ENCODE results near the gene XYLB.
"Not testable (repeated sequence)": the region's sequence is repeated elsewhere in the genome, so short reads cannot be mapped to it uniquely, and the experiment has no call there.

Gene XYLB

DNA sequence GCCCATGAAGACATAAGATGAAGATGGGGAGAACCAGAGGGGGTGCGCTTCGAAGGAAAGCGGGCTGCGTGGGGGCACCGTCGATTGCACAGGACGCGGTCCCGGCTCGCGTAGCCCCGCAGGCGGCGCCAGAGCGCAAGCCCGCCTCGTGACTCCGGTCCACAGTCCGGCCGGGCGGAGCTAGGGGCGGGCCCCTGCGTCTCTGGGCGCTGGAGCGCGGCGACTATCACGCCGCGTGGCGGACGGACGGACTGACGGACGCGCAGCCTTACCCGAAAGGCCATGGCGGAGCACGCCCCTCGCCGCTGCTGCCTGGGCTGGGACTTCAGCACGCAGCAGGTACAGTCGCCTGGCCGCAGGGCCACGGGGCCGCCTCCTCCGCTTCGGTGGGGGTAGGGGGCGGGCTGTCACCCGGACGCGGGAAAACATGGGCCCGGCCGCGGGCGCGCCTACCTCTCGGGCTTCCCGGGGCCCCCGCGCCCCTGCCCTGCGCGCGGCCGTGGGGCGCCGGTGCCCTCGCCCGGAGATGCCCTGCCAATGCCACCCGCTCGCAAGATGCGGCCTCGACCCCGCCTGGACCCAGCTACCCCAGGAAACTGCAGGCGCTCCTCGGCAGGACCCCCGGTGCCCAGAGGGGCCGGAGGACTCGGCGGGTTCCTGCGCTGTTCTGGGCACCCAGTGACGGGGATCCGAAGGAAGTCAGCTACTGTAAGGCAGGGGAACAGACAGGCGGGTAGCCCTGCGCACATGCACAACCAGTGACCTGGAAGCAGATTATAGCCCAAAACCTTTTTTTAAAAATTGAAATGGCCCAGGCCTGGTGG is at the start of gene XYLB:
XYLB (plus strand) TSS at position 199 of the 824 bp plus-strand sequence; CDS start at position 283, 84 bp downstream.
- DNase-seq = peak; percentile 81

DNA sequence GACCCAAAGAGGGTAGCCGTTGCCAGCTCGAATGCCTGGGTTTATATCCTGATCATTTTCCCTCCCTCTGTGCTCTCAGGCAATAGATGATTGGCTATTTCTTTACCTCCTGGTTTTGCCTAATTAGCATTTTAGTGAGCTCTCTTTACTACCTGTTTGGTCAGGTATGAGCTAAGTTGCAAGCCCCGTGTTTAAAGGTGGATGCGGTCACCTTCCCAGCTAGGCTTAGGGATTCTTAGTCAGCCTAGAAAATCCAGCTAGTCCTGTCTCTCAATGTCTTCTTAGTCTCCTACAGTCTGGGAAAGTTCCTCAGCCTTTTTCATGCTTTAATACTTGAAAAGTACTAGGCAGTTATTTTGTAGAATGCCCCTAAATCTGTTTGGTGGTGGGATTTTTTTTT is 49.5 kb upstream of the XYLB start:
- DNase-seq = not testable (repeated sequence)

DNA sequence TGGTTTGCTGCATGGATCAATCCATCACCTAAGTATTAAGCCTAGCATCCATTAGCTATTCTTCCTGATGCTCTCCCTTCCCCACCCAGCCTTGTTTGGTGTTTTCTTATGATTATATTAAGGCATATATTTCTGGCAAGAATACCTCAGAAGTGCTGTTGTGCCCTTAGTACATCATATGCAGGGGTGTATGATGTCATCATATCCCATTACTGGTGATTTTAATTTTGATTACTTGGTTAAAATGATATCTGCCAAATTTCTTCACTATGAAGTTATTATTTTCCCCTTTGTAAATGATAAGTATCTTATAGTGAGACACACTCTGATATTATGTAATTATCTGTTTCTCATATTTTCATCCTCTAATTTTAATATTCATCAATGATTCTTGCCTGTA is 49.0 kb upstream of the XYLB start:
- DNase-seq = no peak

DNA sequence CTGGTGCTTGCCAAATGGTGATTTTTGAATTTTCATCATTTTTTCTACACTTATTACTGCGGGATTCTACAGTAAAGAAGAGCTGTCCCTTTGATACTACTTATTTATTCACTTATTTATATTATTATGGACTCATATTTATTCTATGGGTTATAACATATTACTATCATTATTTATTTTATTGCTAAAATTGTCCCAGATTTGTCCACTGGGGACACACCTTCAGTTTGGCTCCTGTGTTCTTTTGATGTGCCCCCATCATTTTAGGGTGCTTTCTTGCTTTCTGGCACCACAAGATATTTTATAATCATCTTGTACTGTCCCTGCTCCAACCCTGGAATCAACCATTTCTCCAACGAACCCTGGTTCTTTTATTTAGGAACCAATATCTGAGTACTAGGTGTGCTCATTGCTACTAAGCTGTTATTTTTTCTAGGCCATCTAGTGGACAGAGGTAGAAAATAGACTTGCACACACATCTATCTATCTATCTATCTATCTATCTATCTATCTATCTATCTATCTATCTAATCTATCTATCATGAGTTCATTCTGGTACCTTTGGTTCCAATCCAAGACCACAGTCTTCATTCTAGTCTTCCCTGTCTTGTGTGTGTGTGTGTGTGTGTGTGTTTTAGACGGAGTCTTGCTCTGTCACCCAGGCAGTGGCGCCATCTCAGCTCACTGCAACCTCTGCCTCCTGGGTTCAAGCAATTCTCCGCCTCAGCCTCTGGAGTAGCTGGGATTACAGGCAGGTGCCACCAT is 48.5 kb upstream of the XYLB start:
- no peak for DNase-seq

DNA sequence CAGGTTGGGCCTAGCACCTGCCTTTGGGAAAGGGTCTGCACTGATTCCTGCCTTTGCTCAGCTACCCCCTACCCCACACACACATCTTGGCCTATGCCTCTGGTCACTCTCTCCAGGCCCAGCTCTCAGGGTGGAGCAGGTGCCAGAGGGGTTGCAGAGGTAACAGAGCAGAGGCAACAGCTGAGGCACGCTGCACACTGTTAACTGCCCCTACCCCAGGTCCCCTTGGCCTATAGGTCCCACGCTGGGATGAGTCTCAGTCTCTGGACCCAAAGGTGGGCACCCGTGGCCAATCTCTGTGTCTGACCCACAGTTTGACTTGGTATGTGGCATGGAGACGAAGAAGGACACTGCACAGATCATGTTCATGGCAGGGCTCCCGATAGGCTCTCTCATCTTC is 39.6 kb upstream of the XYLB start:
- no peak for DNase-seq

DNA sequence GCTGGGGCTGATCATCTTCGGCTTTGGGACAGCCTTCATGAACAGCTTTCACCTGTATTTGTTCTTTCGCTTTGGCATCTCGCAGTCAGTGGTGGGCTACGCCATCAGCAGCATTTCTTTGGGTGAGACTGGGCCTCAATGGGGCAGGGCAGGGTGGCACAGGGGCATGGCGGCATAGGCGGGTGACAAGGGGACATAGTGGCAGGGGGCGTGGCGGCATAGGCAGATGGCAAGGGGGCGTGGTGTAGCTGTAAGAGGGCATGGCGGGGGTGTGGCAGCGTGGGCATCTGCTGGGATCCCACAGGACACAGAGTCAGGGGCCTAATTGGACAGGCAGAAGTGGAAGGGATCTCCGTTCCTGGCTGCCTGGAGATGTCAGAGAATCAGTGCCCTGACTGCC is 39.0 kb upstream of the XYLB start:
- no peak for DNase-seq

DNA sequence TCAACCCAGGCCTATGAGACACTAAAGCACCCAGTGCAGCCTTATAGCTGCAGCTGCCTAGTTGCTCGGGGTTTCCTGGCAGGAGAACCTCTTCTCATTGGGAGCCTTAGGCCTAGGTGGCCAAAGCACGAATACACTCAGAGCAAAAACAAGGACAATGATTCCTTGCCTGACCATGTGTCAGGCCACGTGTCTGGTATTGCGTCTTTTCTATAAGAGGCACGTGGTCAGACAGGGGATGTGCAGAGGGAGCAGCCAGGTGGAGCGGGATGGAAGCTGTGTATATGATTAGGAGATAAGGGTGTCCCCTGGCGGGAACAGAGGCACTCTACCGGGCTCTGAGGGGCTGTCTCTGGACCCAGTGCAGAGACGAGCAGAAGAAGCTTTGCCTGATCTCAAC is 38.1 kb upstream of the XYLB start:
- DNase-seq = no peak

DNA sequence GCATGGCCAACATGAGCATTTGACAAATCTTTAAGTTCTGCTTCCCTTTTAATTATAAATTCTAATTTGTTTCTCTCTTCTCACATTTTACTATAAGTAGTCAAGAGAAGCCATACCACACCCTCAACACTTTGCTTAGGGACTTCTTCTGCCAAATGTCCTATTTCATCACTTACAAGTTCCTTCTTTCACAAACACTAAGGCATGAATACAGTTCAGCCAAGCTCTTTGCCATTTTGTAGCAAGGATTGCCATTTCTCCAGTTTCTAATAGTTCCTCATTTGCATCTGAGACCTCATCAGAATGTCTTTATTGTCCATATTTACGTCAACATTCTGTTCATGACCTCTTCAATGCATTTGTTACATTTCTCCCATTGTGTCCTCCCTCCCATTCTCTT is 35.1 kb upstream of the XYLB start:
- DNase-seq = no peak

DNA sequence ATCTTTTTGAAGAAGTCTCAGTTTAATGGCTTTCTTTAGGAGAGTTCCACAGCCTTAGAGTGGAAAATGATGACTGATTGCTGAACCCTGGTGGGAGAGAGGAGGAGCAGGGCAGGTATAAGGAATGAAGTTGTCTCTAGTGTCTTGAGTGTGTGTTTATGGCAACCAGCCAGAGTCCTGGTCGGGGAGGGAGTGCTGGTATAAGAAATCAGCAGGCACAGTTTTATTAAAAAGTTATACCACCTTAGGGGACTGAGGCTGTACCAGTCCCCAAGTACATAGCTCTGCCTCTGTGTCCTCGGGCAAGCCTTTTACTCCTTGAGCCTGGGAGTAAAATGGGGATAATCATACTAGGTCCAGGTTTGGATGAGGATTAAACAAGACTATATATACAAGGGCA is 34.6 kb upstream of the XYLB start:
- no peak for DNase-seq

DNA sequence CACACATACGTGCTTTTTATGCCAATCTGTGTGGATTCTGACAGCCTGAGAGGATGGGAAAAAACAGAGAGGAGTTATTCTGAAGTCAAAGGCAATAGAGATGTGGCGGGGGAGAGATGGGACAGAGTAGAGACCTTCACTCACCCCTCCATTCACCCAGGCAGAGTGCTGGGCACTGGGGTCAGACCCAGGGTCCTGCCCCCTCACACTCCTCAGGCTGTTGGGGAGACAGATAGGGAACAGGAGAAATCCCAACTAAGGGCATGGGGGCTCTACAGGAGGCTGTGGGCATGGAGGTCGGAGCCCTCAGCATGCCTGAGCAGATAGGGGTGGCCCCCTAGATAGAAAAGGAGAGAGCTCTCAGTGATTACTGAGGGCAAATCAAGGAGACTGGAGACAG is 34.2 kb upstream of the XYLB start:
- DNase-seq = no peak

DNA sequence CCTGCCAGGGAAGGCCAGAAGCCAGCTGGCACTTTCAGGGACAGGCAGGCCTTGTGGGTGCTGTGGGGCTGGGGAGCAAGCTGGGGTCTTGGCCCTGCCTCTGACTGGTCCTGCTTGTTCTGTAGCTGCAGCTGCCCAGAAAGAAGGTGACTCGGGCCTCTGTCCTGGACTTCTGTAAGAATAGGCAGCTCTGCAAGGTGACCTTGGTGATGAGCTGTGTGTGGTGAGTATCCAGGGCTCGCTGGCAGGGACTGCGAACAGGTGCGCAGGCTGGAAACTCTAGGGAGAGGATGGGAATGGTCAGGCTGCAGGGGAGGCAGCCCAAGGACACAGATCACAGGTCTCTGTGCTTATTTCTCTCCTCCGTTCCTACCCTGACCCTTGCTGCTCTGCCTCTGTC is 33.3 kb upstream of the XYLB start:
- DNase-seq = no peak

DNA sequence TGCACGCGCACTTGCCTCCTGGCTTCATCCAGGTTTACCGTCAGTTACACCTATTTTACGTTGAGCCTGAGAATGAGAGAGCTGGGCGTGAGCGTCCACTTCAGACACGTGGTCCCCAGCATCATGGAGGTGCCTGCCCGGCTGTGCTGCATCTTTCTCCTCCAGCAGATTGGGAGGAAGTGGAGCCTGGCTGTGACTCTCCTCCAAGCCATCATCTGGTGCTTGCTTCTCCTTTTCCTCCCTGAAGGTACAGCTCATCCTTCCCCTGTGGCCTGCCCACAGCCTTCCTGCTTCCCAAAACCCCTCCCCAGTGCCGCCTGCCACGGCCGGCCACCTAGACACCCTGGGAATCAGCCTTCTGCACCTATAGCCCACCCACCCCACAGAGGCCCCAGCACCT is 32.9 kb upstream of the XYLB start:
- DNase-seq = no peak

DNA sequence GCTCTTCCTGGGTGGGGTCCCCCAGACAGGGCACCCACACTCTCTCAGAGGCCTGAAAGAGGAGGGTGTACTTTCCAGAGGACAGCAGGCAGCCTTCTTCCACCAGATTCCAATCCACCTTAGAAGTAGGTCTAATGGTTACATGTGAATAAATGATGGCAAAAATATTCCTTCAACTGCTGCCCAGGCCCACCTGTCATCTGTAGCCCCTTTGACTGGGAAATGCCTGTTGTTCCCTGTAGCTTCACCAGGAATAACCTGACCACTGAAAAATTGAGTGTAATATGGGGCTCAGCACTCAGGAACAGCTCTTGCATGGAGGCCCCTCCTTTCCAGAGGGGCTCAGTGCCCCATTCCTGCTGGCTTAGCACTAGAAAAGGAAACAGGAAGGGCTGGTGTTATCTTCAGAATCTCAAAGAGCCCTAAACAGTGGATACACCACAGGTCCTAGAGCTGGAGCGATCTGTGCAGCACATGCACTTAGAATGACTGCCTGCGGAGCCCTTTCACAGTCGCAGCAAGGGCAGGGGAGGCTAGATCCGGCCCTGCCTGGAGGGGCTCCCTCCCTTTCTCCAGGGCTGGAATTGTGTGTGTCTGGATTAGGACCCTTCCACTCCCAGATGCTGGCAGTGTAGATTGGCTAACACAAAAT is 32.3 kb upstream of the XYLB start:
- DNase-seq = no peak

DNA sequence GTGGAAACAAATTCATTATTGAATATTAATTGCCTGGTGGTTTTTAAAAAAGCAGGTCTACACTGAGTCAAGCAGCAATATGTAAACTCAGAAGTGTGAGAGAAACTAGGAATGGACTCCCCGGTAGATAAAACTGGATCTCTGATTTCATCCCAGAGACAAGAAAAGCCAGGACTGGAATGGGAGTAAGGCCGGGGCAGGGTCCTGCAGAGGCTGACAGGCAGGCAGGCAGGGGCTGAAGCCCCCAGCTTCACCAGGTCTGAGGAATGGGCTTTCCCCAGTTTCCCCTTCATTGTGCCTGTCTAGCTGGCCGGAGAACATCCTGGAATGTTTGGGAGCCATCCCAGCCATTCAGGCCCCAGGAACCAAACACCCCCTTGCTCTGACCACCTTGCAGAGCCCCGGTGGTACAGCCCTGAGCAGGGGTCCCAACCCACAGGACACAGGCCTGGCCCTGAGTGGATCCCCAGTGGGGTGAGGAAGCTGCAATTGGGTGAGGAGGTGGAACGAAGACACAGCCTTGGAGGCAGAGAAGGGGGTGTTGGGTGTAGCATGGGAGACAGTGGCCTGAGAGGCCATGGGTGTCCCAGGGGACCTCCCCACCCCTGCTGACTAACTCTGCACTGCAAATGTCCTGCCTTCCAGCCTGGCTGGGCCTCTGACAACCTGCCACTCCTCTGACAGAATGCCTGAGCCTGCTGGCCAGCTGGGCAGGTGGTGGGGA is 31.7 kb upstream of the XYLB start:
- DNase-seq = no peak

DNA sequence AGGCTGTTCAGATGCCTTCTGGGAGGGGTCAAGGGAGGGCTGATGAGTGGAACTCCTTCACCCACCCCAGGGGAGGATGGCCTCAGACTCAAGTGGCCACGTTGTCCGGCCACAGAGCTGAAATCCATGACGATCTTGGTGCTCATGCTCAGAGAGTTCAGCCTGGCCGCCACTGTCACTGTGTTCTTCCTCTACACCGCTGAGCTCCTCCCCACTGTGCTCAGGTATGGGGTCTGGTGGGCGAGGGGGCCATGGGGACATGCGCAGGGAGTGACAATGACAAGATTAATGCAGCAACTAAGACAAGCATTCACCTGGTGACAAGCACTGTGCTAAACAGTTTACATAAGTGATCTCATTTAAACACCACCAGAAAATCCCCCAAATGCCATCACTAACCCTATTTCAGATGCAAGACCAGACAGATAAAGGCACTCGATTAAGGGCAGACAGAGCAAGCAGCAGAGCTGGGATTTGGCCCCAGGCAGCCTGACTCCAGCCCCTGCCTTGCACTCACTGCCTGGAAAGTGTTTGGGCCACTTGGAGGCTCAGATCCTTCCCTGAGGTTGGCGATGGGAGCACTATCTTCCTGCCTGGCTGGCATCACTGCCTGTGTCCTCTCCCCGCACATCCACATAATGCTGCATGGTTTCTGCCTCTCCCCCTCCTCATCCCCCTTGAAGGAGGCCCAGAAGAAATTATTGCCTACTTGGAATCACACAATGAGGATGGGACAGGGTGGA is 30.9 kb upstream of the XYLB start:
- no peak for DNase-seq

DNA sequence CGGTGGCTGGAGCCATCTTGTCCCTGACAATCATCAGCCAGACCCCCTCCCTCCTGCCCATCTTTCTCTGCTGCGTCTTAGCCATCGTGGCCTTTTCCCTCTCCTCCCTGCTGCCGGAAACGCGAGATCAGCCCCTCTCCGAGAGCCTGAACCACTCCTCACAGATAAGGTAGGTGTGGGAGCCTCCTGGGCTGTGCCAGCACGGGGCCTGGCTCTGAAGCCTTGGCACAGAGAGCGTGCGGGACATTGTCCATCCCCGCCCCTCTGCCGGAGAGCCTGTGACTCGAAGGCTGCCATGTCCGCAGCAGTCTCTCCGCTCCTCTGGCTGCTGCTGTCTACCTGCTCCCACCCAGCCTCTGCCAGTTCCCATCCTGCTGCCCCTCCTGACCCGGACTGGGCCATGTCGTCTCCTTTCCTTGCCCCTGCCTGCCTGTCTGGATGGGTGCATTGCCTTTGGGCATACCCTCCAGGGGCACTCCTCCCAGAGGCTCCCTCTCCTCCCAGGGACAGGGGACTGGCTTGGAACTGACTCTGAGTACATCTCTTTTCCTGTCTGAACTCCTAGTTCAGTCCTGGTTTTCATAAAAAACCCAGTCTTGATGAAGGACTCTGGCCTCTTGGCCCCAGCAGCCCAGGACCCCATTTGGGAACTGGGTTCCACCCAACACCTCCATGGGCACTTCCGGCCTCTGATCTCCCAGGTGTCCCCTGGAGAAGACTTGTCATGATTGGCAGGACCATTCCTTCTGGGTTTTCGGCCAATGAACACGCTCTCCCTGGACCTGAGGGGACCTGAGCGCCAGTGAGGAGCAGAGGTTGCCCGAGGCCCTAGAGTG is 30.0 kb upstream of the XYLB start:
- no peak for DNase-seq

DNA sequence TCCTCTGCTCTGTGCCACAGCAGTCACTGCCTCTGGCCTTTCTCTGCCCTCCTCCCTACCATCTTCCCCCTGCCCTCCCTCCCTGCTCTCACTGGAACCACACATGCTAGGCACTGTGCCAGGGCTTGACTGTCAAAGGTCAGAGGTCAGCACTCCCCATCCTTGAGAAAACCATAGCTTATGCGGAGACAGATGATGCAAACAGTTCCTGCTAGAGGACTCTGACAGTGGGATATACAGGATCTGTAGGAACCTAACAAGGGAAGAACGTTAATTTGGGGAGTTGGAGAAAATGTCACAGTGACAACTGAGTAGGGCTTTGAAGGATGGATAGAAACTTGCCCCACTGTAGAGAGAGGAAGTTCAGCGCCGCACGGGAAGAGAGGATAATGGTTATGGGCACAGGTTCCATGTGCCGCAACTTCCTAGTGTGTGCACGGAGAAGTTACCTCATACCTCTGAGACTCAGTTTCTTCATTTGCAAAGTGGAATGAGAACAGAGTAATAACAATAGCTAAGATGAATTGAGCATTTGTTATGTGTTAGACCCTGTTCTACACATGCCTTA is 29.3 kb upstream of the XYLB start:
- no peak for DNase-seq

DNA sequence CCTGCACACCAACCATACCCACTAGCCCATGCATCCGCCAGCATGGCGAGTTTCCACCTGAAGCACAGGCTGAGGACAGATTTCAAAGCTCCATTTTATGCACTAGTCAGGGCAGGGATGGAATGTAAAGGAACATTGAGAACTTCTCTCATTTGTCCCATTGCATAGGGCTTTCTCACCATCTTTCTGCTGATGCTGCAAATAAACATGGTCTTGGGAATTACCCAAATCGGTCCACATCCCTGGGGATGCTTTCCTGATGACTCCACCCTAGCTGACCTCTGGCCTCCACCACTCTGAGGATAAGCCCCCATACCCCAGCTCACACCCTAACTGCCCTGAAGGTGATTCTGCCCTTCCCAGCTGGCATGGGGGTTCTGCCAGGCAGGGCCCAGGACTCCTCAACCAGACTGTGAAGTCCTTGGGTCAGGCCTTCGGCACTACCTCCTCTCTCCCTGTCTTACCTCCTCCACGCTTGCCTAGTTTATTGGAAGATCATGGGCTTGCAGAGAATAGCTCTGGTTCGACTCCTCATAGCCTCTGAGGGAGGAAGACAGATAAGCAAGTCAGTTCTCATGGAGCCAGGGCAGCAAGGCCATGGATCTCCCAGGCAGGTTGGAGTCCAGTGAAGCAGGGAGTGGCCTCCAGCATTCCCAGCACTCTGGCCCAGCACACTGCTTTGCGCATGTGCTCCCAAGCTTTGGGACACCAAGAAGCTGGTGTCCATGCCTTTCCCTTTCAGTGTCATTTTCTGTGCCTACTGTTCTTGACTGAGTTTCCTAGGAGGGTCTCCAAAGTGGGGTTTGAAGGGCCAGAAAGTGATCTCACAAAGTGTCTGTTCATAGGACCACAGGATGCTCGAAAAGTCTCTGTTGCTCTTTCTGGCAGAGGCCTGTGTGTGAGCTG is 27.6 kb upstream of the XYLB start:
- DNase-seq = no peak

DNA sequence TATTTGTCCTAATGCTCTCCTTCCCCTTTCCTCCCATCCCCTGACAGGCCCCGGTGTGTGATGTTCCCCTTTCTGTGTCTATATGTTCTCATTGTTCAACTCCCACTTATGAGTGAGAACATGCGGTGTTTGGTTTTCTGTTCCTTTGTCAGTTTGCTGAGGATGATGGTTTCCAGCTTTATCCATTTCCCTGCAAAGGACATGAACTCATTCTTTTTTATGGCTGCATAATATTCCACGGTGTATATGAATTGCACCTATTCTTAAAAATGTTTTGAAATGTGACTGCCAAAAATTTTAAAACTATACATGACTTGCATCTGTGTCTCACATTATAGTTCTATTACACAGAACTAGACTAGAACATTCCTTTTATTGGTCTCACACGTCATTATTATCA is 25.9 kb upstream of the XYLB start:
- DNase-seq = not testable (repeated sequence)

DNA sequence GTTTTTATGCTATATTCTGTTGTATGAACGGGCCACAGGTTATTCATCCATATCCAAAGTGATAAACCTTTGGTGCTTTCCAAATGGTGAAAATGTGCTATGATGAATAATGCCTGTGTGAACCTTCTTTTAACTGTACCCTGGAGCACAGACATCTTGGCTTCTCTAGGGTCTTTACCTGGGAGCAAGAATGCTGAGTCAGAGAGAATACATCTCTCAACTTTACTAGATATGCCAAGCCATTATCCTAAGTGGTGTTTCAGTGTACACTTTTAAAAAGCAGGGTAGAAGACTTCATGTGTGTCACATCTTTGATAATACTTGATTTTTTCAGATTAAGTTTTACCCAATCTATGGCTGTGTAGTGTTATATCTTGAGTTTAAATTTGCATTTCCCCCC is 23.5 kb upstream of the XYLB start:
- DNase-seq = no peak

All from activated CD4-positive, CD25-positive, alpha-beta regulatory T cell treated with anti-CD3 and anti-CD28 coated beads, Interleukin-2, amount 50 U/mL, for 72 hours (primary cell).